Activated CD8-positive, alpha-beta memory T cell treated with anti-CD3 and anti-CD28 coated beads for 36 hours (primary cell): ENCODE data around the gene IKBKG. TPM values are rescaled to one million over a fixed set of nuclear protein-coding genes. Genes with fewer than 3 reads are reported as not detected.
"Not testable (repeated sequence)": the region's sequence is repeated elsewhere in the genome, so short reads cannot be mapped to it uniquely, and the experiment has no call there.

Experiments used
- CTCF ChIA-PET: fragments of 350-600 bp; sonication (Branson Sonifier 250); formaldehyde crosslinking; loops from one replicate; lab custom pipeline; 2021; ENCODE audit warnings: antibody characterized with exemption; lab: Charles Lee
- POLR2A ChIA-PET: fragments of 350-600 bp; sonication (Branson Sonifier 250); formaldehyde crosslinking; loops from one replicate; lab custom pipeline; 2021; ENCODE audit warnings: antibody characterized with exemption; lab: Charles Lee
- total RNA-seq, 2 experiments: library from RNA; stranded (reverse); gene quantifications; one replicate each; pipeline ENCODE4 v1.2.3, GENCODE V29; 2021

IKBKG gene, protein sequence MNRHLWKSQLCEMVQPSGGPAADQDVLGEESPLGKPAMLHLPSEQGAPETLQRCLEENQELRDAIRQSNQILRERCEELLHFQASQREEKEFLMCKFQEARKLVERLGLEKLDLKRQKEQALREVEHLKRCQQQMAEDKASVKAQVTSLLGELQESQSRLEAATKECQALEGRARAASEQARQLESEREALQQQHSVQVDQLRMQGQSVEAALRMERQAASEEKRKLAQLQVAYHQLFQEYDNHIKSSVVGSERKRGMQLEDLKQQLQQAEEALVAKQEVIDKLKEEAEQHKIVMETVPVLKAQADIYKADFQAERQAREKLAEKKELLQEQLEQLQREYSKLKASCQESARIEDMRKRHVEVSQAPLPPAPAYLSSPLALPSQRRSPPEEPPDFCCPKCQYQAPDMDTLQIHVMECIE
- 10 to 100 TPM; 32.1 to 33.5 TPM for total RNA-seq

DNA sequence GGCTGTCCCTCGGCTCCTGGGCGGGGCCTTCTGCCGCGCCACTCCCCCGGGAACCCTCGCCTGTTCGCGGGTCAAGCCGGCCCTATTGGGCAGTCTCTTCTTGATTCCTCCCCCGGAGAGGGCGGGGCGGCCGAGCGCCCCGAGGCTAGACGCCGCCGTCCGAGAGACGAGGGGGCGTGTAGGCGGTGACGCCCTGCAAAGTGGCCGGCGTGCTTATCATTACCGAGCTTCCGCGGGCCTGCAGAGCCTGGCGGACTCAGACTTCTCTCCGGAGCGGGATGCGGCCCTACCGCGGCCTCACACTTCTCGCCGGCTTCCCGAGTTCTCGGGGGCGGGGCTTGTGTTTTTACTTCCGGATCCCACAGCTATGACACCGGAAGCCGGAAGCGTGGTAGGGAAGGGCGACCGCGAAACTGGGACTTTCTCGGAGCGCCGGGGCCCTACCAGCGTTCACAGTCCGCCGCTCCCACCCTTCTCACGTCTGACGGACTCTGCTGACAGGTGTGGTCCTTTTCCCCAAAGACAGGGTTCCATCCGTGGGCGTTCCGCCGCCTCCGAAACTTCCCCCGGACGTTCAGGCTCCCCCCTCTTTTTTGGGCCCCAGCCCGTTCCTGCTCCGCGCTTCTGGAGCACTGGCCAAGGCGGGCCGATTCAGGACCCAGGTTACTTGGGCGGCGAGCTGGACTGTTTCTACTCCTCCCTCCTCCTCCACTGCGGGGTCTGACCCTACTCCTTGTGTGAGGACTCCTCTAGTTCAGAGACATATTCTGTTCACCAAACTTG lies at the start of gene IKBKG:
Gene IKBKG (plus strand): TSS at position 376 of the 783 bp plus-strand sequence. CDS start 4,383 bp downstream, outside the sequence.
- CTCF ChIA-PET = no interaction called here

DNA sequence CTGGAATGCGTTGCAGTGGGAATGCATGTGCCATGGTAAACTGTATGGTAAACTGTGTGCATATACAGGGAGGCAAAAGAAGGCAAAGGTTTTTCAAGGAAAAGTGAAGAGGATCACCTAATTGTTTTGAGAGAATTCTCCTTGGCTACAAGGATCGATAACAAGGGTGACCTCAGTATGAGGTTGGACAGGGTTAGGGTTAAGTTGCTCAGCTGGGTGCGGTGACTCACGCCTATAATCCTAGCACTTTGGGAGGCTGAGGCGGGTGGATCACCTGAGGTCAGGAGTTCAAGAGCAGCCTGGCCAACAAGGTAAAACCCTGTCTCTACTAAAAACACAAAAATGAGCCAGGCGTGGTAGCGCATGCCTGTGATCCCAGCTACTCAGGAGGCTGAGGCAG lies 46.0 kb upstream of the IKBKG start:
- POLR2A ChIA-PET = interaction anchor here (0.7 kb wide), 1 partner anchor 17 kb away, joined by 4 read pairs; no protein-coding TSS in a partner anchor
- CTCF ChIA-PET = not testable (repeated sequence)

More for the DNA sequence above, at the start of gene IKBKG:
- POLR2A ChIA-PET = interaction anchor here (0.6 to 1.6 kb wide), 2 partner anchors 57 to 137 kb away, joined by 3 to 5 read pairs; partner anchors contain the start of gene SLC10A3

DNA sequence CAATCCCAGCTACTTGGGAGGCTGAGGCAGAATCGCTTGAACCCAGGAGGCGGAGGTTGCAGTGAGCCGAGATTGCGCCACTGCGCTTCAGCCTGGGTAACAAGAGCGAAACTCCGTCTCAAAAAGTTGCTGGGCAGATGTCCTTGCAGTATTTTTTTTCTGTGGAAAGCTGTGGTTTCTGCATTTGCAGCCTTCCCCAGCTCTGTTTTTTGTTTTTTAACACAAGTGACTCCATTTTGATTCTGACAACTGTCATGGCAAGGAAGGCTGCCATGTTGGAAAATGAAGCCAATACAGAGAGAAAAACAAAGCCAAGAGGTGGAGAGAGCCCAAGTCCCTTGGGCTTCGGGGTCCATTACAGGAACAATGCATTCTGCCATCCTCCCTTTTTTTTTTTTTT lies 45.3 kb upstream of the IKBKG start:
- ChIA-PET CTCF (no interaction called here), POLR2A (no interaction called here)

DNA sequence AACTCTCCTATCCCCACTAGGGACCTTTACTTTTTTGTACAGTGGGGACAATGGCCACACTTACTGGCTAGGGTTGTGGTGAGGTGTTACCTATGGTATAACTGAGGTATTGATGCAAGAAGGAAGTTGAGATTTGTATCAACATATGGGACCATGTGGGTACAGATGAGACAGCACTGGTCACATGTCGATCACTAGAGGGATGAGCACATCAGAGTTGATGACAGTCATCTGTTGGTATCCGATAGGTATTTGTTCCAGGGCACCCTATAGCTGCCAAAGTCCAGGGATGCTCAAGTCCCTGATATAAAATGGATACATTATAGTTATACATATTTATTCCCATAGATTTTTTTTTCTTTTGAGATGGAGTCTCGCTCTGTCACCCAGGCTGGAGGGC lies 44.4 kb upstream of the IKBKG start:
- POLR2A ChIA-PET = no interaction called here
- CTCF ChIA-PET = no interaction called here

DNA sequence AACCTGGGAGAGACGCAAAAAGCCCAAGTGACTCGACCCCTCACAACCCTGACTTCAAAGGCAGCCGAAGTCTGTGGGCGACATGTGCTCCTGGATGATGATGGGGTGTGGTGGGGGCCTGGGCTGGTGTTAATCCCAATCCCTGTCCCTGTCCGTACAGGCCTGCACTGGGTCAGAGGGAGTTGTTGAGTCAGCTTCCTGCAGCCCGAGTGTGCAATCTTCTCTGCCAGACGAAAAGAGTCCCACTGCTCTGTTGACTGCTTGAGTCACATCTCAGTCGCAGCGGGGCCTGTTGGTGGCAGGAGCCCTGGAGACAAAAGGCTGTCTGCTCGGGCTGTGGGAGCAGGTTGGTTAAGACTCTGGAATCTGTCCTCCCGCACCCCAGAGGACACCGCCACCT lies 41.7 kb upstream of the IKBKG start:
- ChIA-PET CTCF (no interaction called here), POLR2A (no interaction called here)

DNA sequence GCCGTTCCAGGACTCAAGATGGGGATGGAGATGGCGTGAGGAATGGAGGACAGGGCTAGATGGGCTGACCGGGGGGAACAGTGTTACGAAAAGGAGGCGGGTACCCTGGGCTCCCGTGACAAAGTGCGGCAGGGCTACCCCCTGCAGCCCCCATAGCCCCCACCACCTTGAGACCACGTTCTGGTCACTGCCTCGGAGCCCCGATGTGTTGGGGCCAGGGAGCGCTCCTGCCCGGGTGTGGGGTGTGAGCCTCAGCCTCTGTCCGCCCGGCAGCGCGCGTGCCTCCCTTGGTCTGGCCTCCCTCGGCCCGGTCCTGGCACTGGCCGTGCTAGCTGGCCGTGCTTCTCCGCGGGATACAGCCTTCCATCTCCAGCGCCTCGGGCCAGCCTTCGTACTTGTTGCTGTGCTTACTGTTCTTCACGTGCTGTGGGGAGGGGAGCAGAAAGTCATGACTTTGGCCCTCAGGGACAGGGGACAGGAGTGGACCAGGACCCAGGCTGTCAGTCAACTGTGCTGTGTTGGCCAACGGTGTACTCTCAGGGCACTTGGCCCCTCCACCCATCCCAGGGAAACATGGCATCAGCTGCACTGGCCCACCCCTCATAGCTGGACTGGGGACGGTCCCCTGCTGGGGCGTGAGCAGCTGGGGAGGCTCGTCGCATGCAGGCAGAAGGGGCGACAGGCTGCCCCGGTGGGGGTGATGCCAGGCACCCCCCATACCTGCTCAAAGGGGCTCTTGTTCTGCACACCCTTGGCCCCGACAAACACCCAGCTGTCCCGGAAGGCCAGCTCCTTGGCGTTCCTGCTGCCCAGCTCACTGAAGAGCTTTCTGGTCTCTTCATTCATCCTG lies 40.7 kb upstream of the IKBKG start:
- CTCF ChIA-PET = no interaction called here

DNA sequence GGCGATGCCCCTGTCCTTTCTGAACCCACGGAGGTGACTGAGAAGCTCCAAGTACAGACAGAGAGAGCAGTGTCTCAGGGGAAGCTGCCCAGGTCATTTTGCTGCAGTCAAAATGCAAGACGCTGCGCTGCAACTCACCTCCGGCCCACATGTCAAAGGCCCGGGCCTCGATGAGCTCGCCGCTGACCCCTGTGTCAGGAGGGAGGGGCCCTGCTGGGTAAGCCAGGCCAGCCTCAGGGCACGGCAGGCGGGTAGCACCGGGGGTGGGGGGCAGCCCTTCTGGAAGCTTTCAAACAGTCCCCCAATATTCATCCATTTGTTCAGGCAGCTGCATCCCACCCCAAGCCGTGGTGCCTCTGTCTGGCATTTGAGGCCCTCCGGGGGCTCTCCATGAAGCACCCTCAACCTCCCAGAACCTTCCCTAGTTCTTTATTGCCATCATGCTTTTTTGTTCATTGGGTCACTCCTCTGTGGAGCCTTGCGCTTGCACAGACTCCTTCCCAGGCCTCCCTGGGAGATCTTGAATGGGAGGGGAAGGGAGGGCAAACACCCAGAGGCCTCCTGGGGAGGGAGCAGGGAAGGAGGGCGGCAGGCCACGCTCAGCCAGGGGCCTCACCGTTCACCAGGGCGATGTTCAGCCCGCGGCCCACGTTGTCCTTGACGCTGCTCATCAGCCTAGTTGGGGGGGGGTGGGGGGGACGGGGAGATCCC lies 39.6 kb upstream of the IKBKG start:
- ChIA-PET POLR2A (no interaction called here), CTCF (no interaction called here)

More for the DNA sequence above, 40.7 kb upstream of the IKBKG start:
- POLR2A ChIA-PET = no interaction called here

DNA sequence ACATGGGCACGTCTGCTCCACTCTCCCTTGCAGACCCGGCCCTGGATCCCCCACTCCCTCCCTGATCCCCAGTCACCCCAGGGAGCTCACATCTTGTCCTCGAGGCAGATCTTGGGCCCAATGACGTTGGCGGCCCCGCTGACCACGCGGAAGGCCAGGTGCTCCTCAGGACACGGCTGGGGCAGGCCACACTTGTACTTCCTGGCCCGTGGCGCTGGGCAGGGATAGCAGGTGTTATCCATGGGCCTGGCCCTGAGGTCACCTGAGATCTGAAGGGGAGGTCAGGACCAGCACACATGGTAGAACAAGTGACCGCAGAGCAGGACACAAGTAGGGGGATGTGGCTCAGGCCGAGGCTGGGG lies 39.1 kb upstream of the IKBKG start:
- CTCF ChIA-PET = no interaction called here
- POLR2A ChIA-PET = no interaction called here

DNA sequence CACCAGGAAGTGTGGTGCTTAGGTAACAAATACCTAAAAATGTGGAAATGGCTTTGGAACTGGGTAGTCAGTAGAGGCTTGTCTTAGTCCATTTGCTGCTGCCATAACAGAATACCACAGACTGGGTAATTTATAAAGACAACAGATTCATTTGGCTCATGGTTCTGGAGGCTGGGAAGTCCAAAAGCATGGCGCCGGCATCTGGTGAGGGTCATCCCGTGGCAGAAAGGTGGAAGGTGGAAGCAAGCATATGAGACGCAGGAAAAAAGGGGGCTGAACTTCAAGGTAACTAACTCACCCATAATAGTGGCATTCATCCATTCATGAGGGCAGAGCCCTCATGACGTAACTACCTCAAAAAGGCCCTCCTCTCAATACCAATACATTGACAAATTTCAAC lies 38.0 kb upstream of the IKBKG start:
- ChIA-PET POLR2A (no interaction called here), CTCF (no interaction called here)

DNA sequence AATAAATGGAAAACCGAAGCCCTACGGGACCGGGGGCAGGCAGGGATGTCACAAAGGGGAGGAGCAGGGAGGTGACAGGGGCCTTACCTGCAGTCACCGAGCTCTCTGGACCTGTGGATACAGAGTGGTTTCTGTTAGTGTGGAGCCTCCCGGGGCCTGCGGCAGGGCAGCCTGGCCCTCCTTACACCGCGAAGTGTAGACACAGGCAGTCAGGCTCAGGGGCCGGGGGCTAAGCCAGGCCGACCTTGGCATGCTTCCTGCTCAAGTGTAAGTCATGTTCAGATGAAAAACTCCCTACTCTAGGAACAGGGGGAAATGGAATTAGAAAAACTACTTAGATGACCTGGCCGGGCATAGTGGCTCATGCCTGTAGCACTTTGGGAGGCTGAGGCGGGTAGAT lies 35.7 kb upstream of the IKBKG start:
- POLR2A ChIA-PET = interaction anchor here (0.7 kb wide), 1 partner anchor 540 kb away, joined by 3 read pairs; the partner anchor contains the start of gene HCFC1

DNA sequence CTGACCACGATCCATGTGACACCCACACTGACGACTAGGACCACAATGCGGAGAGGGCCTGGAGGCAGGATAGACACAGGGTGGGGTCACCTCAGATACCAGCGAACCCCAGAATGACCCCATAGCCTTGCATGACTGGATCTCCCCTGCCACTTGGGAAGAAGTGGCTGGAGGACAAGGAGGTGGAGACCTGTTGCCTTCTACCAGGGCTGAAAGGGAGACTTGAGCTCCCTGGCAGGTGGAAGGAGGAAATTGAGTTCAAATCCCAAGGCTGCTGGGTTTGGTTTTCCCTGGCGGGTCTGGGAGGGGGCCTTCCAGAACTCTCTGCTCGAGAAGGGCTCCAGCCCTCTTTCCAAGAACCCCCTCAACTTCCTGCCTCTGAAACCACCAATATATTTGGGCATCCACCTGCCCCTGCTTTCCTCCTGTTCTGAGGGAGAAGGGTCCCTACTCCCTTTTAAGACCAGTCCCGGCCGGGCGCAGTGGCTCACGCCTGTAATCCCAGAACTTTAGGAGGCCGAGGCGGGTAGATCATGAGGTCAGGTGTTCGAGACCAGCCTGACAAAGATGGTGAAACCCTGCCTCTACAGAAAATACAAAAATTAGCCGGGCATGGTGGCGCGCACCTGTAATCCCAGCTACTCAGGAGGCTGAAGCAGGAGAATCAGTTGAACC lies 34.4 kb upstream of the IKBKG start:
- ChIA-PET CTCF (no interaction called here), POLR2A (no interaction called here)

More for the DNA sequence above, 35.7 kb upstream of the IKBKG start:
- CTCF ChIA-PET = no interaction called here

DNA sequence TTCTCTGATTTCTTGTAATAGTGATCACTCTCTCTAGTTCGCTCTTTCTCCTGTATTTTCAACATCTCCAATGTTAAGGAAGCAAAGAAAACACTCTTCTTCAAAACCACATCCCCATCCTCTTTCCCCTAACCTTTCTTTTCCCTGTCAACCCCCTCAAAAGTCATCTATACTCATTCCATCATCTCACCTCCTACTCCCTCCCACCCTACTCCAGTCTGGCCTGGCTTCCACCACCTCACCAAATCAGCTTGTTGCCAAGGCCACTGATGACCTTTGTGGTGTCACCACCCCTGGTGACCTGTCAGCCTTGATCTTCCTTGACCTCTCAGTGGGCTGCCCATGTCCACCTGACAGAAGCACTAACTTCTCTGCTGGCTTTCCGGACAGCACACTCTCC lies 33.7 kb upstream of the IKBKG start:
- ChIA-PET POLR2A (no interaction called here), CTCF (no interaction called here)

DNA sequence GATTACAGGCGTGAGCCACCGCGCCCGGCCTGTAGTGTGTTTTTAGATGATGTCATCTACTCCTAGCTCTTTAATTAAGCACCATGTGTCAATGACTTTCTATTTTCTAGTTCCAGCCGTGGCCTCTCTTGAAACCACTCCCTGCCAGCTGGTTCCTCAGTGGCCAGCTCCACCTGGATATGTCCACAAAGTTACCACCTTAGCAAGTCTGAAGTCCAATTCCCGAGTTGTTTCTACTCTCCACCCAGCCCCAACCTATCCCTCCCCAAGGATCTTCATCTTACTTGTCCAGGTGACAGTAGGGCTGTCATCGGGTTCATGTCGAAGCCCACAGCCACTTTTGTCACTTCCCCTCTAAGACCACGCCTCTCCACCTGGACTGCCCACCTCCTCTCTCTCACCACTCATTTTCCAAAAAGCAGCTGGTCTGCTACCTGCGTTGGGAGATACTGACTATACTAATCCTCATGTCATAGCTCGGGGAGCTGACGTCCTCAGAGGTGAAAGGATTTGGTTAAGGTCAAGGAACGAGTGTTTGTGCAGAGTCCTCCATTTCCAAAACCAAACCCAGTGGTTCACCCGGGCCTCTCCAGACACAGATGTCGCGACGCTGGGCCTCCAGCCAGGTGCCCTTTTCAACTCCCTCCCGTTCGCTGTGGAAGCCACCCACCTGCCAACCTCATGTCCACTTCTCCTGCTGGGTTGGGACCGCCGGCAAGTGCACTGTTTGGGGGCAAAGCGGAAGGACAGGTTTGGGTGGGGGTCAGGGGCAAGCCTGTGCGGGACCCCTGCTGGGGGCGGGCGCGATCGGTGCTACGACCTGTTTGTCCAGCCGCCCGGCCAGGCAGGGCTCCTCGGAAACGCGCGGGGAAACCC lies 32.1 kb upstream of the IKBKG start:
- POLR2A ChIA-PET = no interaction called here
- CTCF ChIA-PET = no interaction called here

DNA sequence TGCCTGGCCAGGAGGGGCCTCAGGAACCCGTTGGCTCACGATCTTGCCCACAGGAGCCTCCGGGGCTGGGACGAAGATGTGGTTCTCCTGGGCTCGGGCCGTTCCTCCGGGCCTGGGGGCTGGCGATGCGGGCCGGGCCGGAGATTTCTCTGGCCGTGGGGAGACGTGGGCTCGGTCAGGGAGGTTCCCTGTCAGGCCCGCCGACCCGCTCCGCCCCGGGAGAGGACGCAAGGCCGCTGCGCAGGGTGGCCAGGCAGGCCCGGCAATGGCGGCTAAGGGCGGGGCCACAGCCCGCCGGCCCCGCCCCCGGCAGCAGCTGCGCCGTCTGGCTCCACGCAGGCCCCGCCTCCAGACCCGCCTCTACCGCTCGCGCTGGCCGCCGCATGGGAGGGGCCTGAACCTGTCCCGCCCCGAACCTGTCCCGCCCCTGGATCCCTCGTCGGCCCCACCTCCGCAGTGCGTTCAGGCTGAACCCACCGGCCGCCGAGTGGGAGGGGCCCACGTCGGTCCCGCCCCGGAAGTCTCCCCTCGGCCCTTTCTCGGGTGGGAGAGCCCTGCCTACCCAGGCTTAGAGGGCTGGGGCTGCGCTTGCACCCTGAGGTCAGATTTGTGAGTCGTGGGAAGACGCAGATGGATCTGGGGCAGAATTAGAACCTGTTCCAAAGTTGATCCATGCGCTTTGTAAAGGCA lies 31.3 kb upstream of the IKBKG start, which contains the start of gene FAM3A:
Gene FAM3A (minus strand): TSS at position 267 of the 690 bp plus-strand sequence. CDS start 460 bp downstream, outside the sequence.
- CTCF ChIA-PET = interaction anchor here (0.6 kb wide), 1 partner anchor 40 kb away, joined by 3 read pairs; no protein-coding TSS in a partner anchor
- POLR2A ChIA-PET = no interaction called here

DNA sequence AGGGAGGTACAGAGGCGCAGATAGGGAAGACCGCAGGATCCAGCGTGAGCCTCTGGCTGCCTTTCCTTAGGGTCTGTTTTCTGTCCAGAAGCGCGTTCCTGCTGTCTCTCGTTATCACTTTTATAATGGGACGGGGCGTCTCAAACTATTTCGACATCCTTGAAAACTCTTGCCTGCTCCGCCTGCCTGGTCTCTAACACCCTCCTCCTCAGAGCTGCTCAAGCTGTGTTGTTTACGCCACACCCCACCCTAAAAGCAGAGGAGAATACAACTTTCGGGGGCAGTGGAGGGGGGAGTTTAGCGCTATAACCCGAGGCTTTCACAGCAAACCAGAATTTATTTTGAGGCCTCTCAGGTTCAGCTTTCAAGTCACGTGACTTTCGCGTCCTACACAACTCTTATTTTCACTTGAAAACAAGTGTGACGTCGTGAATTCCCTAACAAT lies 30.7 kb upstream of the IKBKG start:
- ChIA-PET CTCF (interaction anchor here (0.6 kb wide), 1 partner anchor 41 kb away, joined by 3 read pairs; no protein-coding TSS in a partner anchor), POLR2A (no interaction called here)

DNA sequence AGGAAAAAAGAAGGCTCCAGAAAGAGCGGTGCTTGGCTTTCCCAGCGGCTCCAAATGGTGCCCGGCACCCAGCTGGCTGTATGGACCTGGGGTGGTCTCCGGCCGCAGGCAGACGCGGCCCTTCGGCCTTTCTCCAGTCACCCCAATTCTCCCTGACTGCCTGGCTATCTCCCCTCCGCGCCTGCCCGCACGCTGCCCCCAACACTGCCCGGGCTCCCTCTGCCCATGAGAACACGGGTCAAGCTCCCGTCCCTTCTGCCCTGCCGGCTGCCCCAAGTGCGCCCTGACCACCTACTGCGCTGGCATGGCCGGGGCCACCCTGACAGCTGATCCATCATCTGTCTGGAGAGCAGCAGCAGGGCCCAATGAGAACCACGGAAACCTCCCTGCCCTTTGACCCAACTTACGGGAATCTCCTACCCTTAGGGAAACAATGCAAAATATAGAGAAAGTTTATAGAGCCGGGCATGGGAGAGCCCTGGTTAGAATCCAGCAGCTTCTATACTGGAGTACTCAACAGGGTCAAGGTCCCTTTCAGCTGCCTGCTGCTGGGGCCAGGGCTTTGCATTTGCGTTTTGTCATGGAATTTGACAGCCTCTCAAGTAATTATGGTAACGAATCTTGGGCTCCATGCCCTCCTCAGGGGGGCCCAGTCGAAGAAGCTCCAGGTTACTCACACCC lies 30.2 kb upstream of the IKBKG start:
- CTCF ChIA-PET = no interaction called here
- POLR2A ChIA-PET = no interaction called here
